Neural crest cell (in vitro differentiated cells): Measurements from ENCODE around the gene RNASE8. TPM values are rescaled to one million over a fixed set of nuclear protein-coding genes. Genes with fewer than 3 reads are reported as not detected.

ENCODE experiments used
- DNase-seq: peaks from one replicate; pipeline ENCODE4 v3.0.0; 2021; ENCODE audit warnings: low read depth, mixed read lengths, low spot score
- H3K27ac Mint-ChIP-seq: one replicate; pipeline ENCODE4 v1.8.0; 2021; ENCODE audit warnings: mild to moderate bottlenecking, mixed read lengths; ENCODE audit not compliant: unreplicated experiment
- H3K27me3 Mint-ChIP-seq: 2 replicates; pipeline ENCODE4 v1.8.0; 2021; ENCODE audit warnings: low read depth, mild to moderate bottlenecking, mixed read lengths
- H3K36me3 Mint-ChIP-seq: 2 replicates; pipeline ENCODE4 v1.8.0; 2021; ENCODE audit warnings: low read depth, mild to moderate bottlenecking, mixed read lengths
- H3K4me1 Mint-ChIP-seq: 2 replicates; pipeline ENCODE4 v1.8.0; 2021; ENCODE audit warnings: mixed read lengths
- H3K4me3 Mint-ChIP-seq: one replicate; pipeline ENCODE4 v1.8.0; 2021; ENCODE audit warnings: mild to moderate bottlenecking, mixed read lengths
- H3K9me3 Mint-ChIP-seq: 2 replicates; pipeline ENCODE4 v1.8.0; 2021; ENCODE audit warnings: mixed read lengths
- total RNA-seq: library from RNA; stranded (reverse); gene quantifications from 2 replicates; pipeline ENCODE4 v1.2.1, GENCODE V29; 2021
- TF ChIP-seq, protein P1 (sequence below): fragments of 200-600 bp; sonication (generic); conservative IDR thresholded peaks from 2 replicates; pipeline ENCODE4 v1.5.0; 2021; ENCODE audit warnings: antibody characterized with exemption, mild to moderate bottlenecking

Gene RNASE8
- total RNA-seq, 1 donor from 2014 or later, result not detected

- TF ChIP-seq, protein P1, sequence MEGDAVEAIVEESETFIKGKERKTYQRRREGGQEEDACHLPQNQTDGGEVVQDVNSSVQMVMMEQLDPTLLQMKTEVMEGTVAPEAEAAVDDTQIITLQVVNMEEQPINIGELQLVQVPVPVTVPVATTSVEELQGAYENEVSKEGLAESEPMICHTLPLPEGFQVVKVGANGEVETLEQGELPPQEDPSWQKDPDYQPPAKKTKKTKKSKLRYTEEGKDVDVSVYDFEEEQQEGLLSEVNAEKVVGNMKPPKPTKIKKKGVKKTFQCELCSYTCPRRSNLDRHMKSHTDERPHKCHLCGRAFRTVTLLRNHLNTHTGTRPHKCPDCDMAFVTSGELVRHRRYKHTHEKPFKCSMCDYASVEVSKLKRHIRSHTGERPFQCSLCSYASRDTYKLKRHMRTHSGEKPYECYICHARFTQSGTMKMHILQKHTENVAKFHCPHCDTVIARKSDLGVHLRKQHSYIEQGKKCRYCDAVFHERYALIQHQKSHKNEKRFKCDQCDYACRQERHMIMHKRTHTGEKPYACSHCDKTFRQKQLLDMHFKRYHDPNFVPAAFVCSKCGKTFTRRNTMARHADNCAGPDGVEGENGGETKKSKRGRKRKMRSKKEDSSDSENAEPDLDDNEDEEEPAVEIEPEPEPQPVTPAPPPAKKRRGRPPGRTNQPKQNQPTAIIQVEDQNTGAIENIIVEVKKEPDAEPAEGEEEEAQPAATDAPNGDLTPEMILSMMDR, result no peak
- H3K4me1 Mint-ChIP-seq, result peaks cover 58% of the 10 kb centered on the region
- H3K27ac Mint-ChIP-seq, result peak overlapping the region; percentile 96
- H3K36me3 Mint-ChIP-seq, result no peaks in the 10 kb centered on the region
- DNase-seq, result no peak
- H3K9me3 Mint-ChIP-seq, result no peaks in the 10 kb centered on the region
- peaks cover 3% of the 10 kb centered on the region for H3K27me3 Mint-ChIP-seq
- peak overlapping the region; percentile 87 for H3K4me3 Mint-ChIP-seq
These were observed 45.1 kb downstream of the RNASE8 start for GRCh38 chr14:21102521-21103410.

DNA sequence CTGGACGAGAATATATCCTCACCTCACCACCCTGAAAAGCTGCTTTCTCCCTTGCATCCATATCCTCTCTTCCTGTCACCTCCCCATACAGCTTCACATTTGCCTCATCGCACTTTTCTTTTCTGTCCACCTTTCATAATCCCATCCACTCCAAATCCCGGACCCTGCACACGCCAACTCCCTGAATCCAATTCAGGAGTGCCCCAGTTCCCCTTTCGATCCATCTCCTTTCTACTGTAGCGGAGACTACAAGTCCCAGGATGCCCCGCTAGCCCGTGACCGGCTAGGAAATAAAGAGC is 45.7 kb downstream of the RNASE8 start:
- peaks cover 3% of the 10 kb centered on the region for H3K27me3 Mint-ChIP-seq
- peak overlapping the region; percentile 96 for H3K27ac Mint-ChIP-seq
- H3K4me1 Mint-ChIP-seq, result peaks cover 58% of the 10 kb centered on the region
- H3K36me3 Mint-ChIP-seq, result no peaks in the 10 kb centered on the region
- DNase-seq, result no peak
- TF ChIP-seq, protein P1, result peak; percentile 77
- H3K9me3 Mint-ChIP-seq, result no peaks in the 10 kb centered on the region
- peak overlapping the region; percentile 87 for H3K4me3 Mint-ChIP-seq

DNA sequence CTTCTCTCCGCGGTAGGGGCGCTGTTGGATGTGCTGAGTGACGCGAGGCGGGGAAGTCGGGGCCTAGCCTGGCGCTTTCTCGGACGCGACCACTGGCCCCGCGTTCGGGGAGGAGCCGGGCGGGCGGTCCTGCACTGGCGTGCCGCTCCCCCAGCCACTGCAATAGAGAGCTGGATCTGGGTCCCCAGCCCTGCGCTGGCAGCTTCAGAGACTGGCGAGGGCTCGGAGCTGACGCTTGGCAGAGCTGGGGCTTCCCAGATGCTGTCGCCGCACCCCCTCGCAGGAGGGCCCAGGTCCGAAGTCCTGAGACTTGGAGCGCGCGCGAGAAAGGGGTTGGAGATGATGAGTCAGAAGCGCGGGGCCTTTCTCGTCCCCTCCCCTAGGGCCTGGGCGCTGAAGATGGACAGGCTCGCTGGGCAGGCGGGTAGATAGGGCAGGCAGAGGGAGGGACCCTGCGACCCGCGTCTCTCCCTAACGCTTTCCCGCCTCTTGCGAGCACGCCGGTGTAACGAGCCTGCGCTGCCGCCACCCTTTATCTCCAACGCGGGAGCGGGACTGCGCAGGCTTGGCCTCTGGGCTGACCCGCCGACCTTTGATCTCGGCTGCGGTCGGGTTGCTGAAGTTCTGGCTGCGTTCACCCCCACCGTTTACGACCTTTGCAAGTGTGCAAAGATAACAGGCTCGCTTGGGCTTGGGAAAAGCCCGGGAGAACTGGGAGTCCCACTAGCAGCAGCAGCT is 46.3 kb downstream of the RNASE8 start:
- DNase-seq, result peak; percentile 92
- Mint-ChIP-seq H3K27me3 (peaks cover 1% of the 10 kb centered on the region), H3K4me1 (peaks cover 55% of the 10 kb centered on the region), H3K9me3 (no peaks in the 10 kb centered on the region), H3K4me3 (peak overlapping the region; percentile 87), H3K36me3 (no peaks in the 10 kb centered on the region), H3K27ac (peak overlapping the region; percentile 95)
- TF ChIP-seq, protein P1, result no peak

GRCh38 chr14:21104448-21105060 is 46.9 kb downstream of the RNASE8 start:
- Mint-ChIP-seq H3K9me3 (no peaks in the 10 kb centered on the region), H3K27ac (peak overlapping the region; percentile 95), H3K27me3 (no peaks in the 10 kb centered on the region), H3K36me3 (no peaks in the 10 kb centered on the region), H3K4me3 (peak overlapping the region; percentile 87), H3K4me1 (peaks cover 48% of the 10 kb centered on the region)
- TF ChIP-seq, protein P1, result peak; percentile 91
- DNase-seq, result peak; percentile 64

DNA sequence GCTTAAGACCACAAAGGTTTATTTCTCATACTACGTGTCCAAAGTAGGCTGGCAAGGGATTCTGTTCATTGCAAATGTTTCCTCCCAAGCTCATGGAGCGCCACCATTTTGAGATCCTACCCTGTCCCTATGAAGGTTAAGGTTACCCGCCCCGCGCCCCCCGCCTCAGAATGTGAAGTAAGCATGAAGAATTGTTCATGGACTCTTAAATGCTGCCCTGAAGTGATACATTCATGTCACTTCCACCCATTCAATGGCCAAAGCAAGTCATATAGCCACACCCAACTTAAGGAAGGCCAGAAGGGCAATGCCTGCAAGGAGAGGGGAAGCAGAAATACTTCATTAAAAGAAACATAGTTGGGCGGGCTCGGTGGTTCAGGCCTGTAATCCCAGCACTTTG is 47.5 kb downstream of the RNASE8 start:
- DNase-seq, result no peak
- H3K4me3 Mint-ChIP-seq, result peak overlapping the region; percentile 87
- TF ChIP-seq, protein P1, result no peak
- H3K4me1 Mint-ChIP-seq, result peaks cover 47% of the 10 kb centered on the region
- no peak overlapping the region for H3K27ac Mint-ChIP-seq
- no peaks in the 10 kb centered on the region for H3K27me3 Mint-ChIP-seq
- H3K9me3 Mint-ChIP-seq, result no peaks in the 10 kb centered on the region
- H3K36me3 Mint-ChIP-seq, result no peaks in the 10 kb centered on the region
